ENCODE results near the gene DUOX1. TPM values are rescaled to one million over a fixed set of nuclear protein-coding genes. Genes with fewer than 3 reads are reported as not detected.

Gene DUOX1
- total RNA-seq, 3 donors from 2014 or later: 0.80 to 7.2 (median 1.6) TPM

GRCh38 chr15:45130291-45131000 is 652 bp downstream of the DUOX1 start:
- no peak for DNase-seq (ENCODE audit: low spot score in 2 of 2)
- no peaks in the 10 kb centered on the region for H3K4me1 ChIP-seq
- H3K36me3 ChIP-seq: no peaks in the 10 kb centered on the region
- intact Hi-C loops (cut with DNase I; ENCODE audit: low total_unique reads): no loop called here
- TF ChIP-seq CTCF (IDR thresholded peaks at IDR 0.05): no peak
- no peak for TF ChIP-seq POLR2AphosphoS5 (IDR thresholded peaks at IDR 0.05)
- no peak for TF ChIP-seq POLR2A (IDR thresholded peaks at IDR 0.05)
- no peaks in the 10 kb centered on the region for H3K9me3 ChIP-seq
- H3K27ac ChIP-seq: peak overlapping the region in 1 of 2 donors; percentile 17
- H3K27me3 ChIP-seq: peaks cover 8 to 49% of the 10 kb centered on the region in 2 donors
- peak overlapping the region; percentile 36 to 67 (median 45) for H3K4me3 ChIP-seq

GRCh38 chr15:45131510-45131909 is 1.7 kb downstream of the DUOX1 start:
- H3K4me3 ChIP-seq: no peak overlapping the region
- H3K27me3 ChIP-seq: peaks cover 8 to 55% of the 10 kb centered on the region in 2 donors
- no peak overlapping the region for H3K27ac ChIP-seq
- no peaks in the 10 kb centered on the region for H3K4me1 ChIP-seq
- TF ChIP-seq POLR2AphosphoS5 (IDR thresholded peaks at IDR 0.05) (no peak), POLR2A (IDR thresholded peaks at IDR 0.05) (no peak), CTCF (IDR thresholded peaks at IDR 0.05) (no peak)
- intact Hi-C loops (cut with DNase I; ENCODE audit: low total_unique reads): no loop called here
- H3K9me3 ChIP-seq: no peaks in the 10 kb centered on the region
- no peaks in the 10 kb centered on the region for H3K36me3 ChIP-seq
- no peak for DNase-seq (ENCODE audit: low spot score in 2 of 2)

GRCh38 chr15:45132844-45133560 is 3.2 kb downstream of the DUOX1 start:
- Histone ChIP-seq H3K4me1 (no peaks in the 10 kb centered on the region), H3K27me3 (peaks cover 8 to 55% of the 10 kb centered on the region in 2 donors), H3K36me3 (no peaks in the 10 kb centered on the region), H3K27ac (no peak overlapping the region), H3K9me3 (no peaks in the 10 kb centered on the region), H3K4me3 (no peak overlapping the region)
- intact Hi-C loops (cut with DNase I; ENCODE audit: low total_unique reads): no loop called here
- DNase-seq (ENCODE audit: low spot score in 2 of 2): no peak
- no peak for TF ChIP-seq CTCF (IDR thresholded peaks at IDR 0.05)
- no peak for TF ChIP-seq POLR2AphosphoS5 (IDR thresholded peaks at IDR 0.05)
- no peak for TF ChIP-seq POLR2A (IDR thresholded peaks at IDR 0.05)

- Histone ChIP-seq H3K4me3 (no peak overlapping the region), H3K36me3 (no peaks in the 10 kb centered on the region), H3K27me3 (peaks cover 8 to 52% of the 10 kb centered on the region in 2 donors), H3K27ac (no peak overlapping the region), H3K9me3 (no peaks in the 10 kb centered on the region), H3K4me1 (no peaks in the 10 kb centered on the region)
- intact Hi-C loops (cut with DNase I; ENCODE audit: low total_unique reads): no loop called here
- TF ChIP-seq POLR2A (IDR thresholded peaks at IDR 0.05) (no peak), CTCF (IDR thresholded peaks at IDR 0.05) (no peak), POLR2AphosphoS5 (IDR thresholded peaks at IDR 0.05) (no peak)
- no peak for DNase-seq (ENCODE audit: low spot score in 2 of 2)
Observed at GRCh38 chr15:45133561-45133920, 3.7 kb downstream of the DUOX1 start.

- Histone ChIP-seq H3K36me3 (no peaks in the 10 kb centered on the region), H3K9me3 (no peaks in the 10 kb centered on the region), H3K4me1 (no peaks in the 10 kb centered on the region), H3K4me3 (no peak overlapping the region), H3K27me3 (peaks cover 8 to 47% of the 10 kb centered on the region in 2 donors), H3K27ac (no peak overlapping the region)
- intact Hi-C loops (cut with DNase I; ENCODE audit: low total_unique reads): no loop called here
- TF ChIP-seq POLR2A (IDR thresholded peaks at IDR 0.05): no peak
- TF ChIP-seq CTCF (IDR thresholded peaks at IDR 0.05): no peak
- no peak for TF ChIP-seq POLR2AphosphoS5 (IDR thresholded peaks at IDR 0.05)
- DNase-seq (ENCODE audit: low spot score in 2 of 2): no peak
Observed at GRCh38 chr15:45134046-45134445, 4.3 kb downstream of the DUOX1 start.
